Measurements from ENCODE around the gene PPFIA2. TPM values are rescaled to one million over a fixed set of nuclear protein-coding genes. Genes with fewer than 3 reads are reported as not detected.

The PPFIA2 gene
- total RNA-seq, 4 donors from 2014 or later, result 1.7 to 3.9 (median 2.0) TPM

- Histone ChIP-seq H3K4me3 (replicated peaks in 1 of 3) (no peak overlapping the region), H3K36me3 (no peaks in the 10 kb centered on the region), H3K9me3 (no peaks in the 10 kb centered on the region), H3K27ac (no peak overlapping the region), H3K27me3 (no peaks in the 10 kb centered on the region), H3K4me1 (no peaks in the 10 kb centered on the region)
- 73 to 80% methylated on average over 3 of the region's 3 CpGs for WGBS, 2 donors
- DNase-seq, result no peak
- TF ChIP-seq CTCF (IDR thresholded peaks at IDR 0.05) (no peak), POLR2A (IDR thresholded peaks at IDR 0.05) (no peak)
- intact Hi-C loops (cut with DNase I), result no loop called here
Observed at GRCh38 chr12:81417056-81417455, 342.1 kb downstream of the PPFIA2 start.

- no peak overlapping the region for H3K4me3 ChIP-seq (replicated peaks in 1 of 3)
- intact Hi-C loops (cut with DNase I), result no loop called here
- no peaks in the 10 kb centered on the region for H3K9me3 ChIP-seq
- WGBS, 2 donors, result 84 to 85% methylated on average over 1 of the region's 1 CpG
- H3K27me3 ChIP-seq, result no peaks in the 10 kb centered on the region
- TF ChIP-seq POLR2A (IDR thresholded peaks at IDR 0.05) (no peak), CTCF (IDR thresholded peaks at IDR 0.05) (no peak)
- H3K4me1 ChIP-seq, result no peaks in the 10 kb centered on the region
- no peak for DNase-seq
- no peak overlapping the region for H3K27ac ChIP-seq
- H3K36me3 ChIP-seq, result no peaks in the 10 kb centered on the region
Observed at GRCh38 chr12:81416571-81416970, 342.6 kb downstream of the PPFIA2 start.

GRCh38 chr12:81414441-81414840 is 344.7 kb downstream of the PPFIA2 start:
- Histone ChIP-seq H3K9me3 (no peaks in the 10 kb centered on the region), H3K4me1 (no peaks in the 10 kb centered on the region), H3K4me3 (replicated peaks in 1 of 3) (no peak overlapping the region), H3K36me3 (no peaks in the 10 kb centered on the region), H3K27ac (no peak overlapping the region), H3K27me3 (no peaks in the 10 kb centered on the region)
- intact Hi-C loops (cut with DNase I), result no loop called here
- no peak for DNase-seq
- TF ChIP-seq CTCF (IDR thresholded peaks at IDR 0.05) (no peak), POLR2A (IDR thresholded peaks at IDR 0.05) (no peak)

GRCh38 chr12:81412940-81413339 is 346.2 kb downstream of the PPFIA2 start:
- no peaks in the 10 kb centered on the region for H3K4me1 ChIP-seq
- H3K27me3 ChIP-seq, result no peaks in the 10 kb centered on the region
- H3K36me3 ChIP-seq, result no peaks in the 10 kb centered on the region
- no peak overlapping the region for H3K27ac ChIP-seq
- DNase-seq, result no peak
- intact Hi-C loops (cut with DNase I), result no loop called here
- 50 to 78% methylated on average over 1 of the region's 1 CpG for WGBS, 2 donors
- H3K9me3 ChIP-seq, result no peaks in the 10 kb centered on the region
- no peak overlapping the region for H3K4me3 ChIP-seq (replicated peaks in 1 of 3)
- no peak for TF ChIP-seq CTCF (IDR thresholded peaks at IDR 0.05)
- no peak for TF ChIP-seq POLR2A (IDR thresholded peaks at IDR 0.05)

GRCh38 chr12:81403348-81403747 is 355.8 kb downstream of the PPFIA2 start:
- intact Hi-C loops (cut with DNase I), result no loop called here
- 88 to 90% methylated on average over 1 of the region's 1 CpG for WGBS, 2 donors
- H3K27ac ChIP-seq, result no peak overlapping the region
- no peaks in the 10 kb centered on the region for H3K27me3 ChIP-seq
- H3K4me3 ChIP-seq (replicated peaks in 1 of 3), result no peak overlapping the region
- no peak for TF ChIP-seq CTCF (IDR thresholded peaks at IDR 0.05)
- no peak for TF ChIP-seq POLR2A (IDR thresholded peaks at IDR 0.05)
- no peaks in the 10 kb centered on the region for H3K36me3 ChIP-seq
- no peak for DNase-seq
- no peaks in the 10 kb centered on the region for H3K4me1 ChIP-seq
- no peaks in the 10 kb centered on the region for H3K9me3 ChIP-seq
